ENCODE results near the gene TMEFF1. TPM values are rescaled to one million over a fixed set of nuclear protein-coding genes. Genes with fewer than 3 reads are reported as not detected.

Gene TMEFF1
- total and polyA plus RNA-seq, 2 experiments from 2014 or later: 0.34 to 0.43 TPM

- H3K9me2 ChIP-seq (ENCODE audit: insufficient read depth): no peaks in the 10 kb centered on the region
- no peaks in the 10 kb centered on the region for H3K9me3 ChIP-seq (ENCODE audit: low read depth)
- H2AFZ ChIP-seq: no peak overlapping the region
- H3K27me3 ChIP-seq (replicated peaks; ENCODE audit: insufficient read depth): no peaks in the 10 kb centered on the region
- peaks cover 17% of the 10 kb centered on the region; the same call in 1 of the 2 replicates for H3K4me1 ChIP-seq (ENCODE audit: insufficient read depth)
- H3K4me2 ChIP-seq (ENCODE audit: unreplicated experiment): no peak overlapping the region
- H4K20me1 ChIP-seq (ENCODE audit: insufficient read depth): no peaks in the 10 kb centered on the region; the same call in 1 of the 2 replicates
- no peak overlapping the region for H3K4me3 ChIP-seq
- no peak for DNase-seq
- H3K79me2 ChIP-seq (ENCODE audit: insufficient read depth): peaks cover 100% of the 10 kb centered on the region
- peaks cover 28% of the 10 kb centered on the region for H3F3A ChIP-seq (ENCODE audit: insufficient read depth)
- in situ Hi-C loops (cut with MboI): no loop called here
- H3K9ac ChIP-seq: no peak overlapping the region
- no peak overlapping the region for H3K27ac ChIP-seq
- 94% methylated on average over 19 of the region's 19 CpGs for WGBS, 2 experiments (ENCODE audit: low coverage in 1 of 2, low lambda C conversion rate in 2 of 2, missing lambda C conversion rate in 2 of 2)
- TF ChIP-seq EZH2 (IDR thresholded peaks at IDR 0.05; ENCODE audit: insufficient read depth, poor library complexity, severe bottlenecking) (no peak), EZH2phosphoT487 (IDR thresholded peaks at IDR 0.05; ENCODE audit: insufficient read depth, low read depth) (no peak)
- peaks cover 16% of the 10 kb centered on the region for H3K36me3 ChIP-seq (ENCODE audit: low read depth)
Observed at GRCh38 chr9:100441911-100442361, 31.0 kb upstream of the TMEFF1 start.

DNA sequence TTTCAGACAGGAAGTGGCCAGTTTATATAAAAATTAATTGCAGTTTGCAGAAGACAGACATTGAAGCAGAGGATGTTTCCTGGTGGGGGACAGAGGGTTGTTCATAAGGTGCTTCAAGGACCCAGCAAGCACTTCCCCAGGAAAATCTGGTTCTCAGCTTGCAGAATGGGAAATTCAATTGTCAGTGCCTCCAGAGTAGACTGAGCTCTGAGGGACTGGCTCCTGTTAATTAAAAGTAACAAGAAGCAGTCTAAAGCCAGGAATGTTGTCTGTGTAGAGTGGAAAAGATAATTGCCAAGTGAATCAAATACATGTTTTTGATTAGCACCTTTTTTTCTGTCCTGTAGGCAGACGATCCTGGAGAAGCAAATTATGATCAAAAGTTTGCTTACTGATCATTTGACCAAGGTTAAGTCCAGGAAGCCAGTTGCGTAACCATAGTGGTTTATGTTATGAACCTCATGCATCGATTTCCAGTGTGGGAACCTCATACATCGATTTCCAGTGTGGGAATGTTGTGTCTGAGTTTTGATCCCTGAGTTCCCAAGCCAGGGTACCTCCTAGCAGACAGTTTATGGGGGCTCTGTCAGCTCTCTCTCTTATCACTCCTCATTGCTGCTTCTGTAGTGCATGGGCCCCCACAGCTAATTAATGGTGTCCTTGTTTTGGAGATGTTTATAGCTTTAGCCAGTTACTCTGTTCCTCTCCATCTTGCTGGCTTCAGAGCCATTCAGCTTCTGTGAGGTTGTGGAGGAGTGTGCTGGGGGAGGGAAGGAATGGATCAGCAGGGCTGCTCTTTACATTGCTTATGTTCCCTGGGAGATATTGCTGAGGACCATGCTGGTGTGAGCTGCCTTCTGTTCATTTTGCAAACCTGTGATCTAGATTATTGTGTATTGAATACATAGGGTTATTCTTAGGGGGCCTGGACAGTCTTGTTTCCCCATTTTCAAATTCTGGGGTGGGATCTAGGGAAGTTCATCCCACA lies 28.9 kb upstream of the TMEFF1 start:
- H3K9me3 ChIP-seq (ENCODE audit: low read depth): no peaks in the 10 kb centered on the region
- TF ChIP-seq EZH2phosphoT487 (IDR thresholded peaks at IDR 0.05; ENCODE audit: insufficient read depth, low read depth): no peak
- TF ChIP-seq EZH2 (IDR thresholded peaks at IDR 0.05; ENCODE audit: insufficient read depth, poor library complexity, severe bottlenecking): no peak
- peaks cover 22% of the 10 kb centered on the region for H3K36me3 ChIP-seq (ENCODE audit: low read depth)
- peaks cover 4% of the 10 kb centered on the region; the same call in 1 of the 2 replicates for H4K20me1 ChIP-seq (ENCODE audit: insufficient read depth)
- H3F3A ChIP-seq (ENCODE audit: insufficient read depth): peaks cover 15% of the 10 kb centered on the region
- H3K27ac ChIP-seq: 0 out of 2 replicates have a peak overlapping the region, but pooled peaks have one; percentile 10
- no peaks in the 10 kb centered on the region for H3K27me3 ChIP-seq (replicated peaks; ENCODE audit: insufficient read depth)
- H3K9me2 ChIP-seq (ENCODE audit: insufficient read depth): no peaks in the 10 kb centered on the region
- H3K79me2 ChIP-seq (ENCODE audit: insufficient read depth): peaks cover 100% of the 10 kb centered on the region
- H3K4me2 ChIP-seq (ENCODE audit: unreplicated experiment): no peak overlapping the region
- H3K9ac ChIP-seq: no peak overlapping the region
- 71% methylated on average over 4 of the region's 4 CpGs for WGBS, 2 experiments (ENCODE audit: low coverage in 1 of 2, low lambda C conversion rate in 2 of 2, missing lambda C conversion rate in 2 of 2)
- H3K4me1 ChIP-seq (ENCODE audit: insufficient read depth): peaks cover 11% of the 10 kb centered on the region; the same call in 1 of the 2 replicates
- no peak overlapping the region for H2AFZ ChIP-seq
- H3K4me3 ChIP-seq: no peak overlapping the region
- peak; percentile 33 for DNase-seq
- in situ Hi-C loops (cut with MboI): no loop called here

DNA sequence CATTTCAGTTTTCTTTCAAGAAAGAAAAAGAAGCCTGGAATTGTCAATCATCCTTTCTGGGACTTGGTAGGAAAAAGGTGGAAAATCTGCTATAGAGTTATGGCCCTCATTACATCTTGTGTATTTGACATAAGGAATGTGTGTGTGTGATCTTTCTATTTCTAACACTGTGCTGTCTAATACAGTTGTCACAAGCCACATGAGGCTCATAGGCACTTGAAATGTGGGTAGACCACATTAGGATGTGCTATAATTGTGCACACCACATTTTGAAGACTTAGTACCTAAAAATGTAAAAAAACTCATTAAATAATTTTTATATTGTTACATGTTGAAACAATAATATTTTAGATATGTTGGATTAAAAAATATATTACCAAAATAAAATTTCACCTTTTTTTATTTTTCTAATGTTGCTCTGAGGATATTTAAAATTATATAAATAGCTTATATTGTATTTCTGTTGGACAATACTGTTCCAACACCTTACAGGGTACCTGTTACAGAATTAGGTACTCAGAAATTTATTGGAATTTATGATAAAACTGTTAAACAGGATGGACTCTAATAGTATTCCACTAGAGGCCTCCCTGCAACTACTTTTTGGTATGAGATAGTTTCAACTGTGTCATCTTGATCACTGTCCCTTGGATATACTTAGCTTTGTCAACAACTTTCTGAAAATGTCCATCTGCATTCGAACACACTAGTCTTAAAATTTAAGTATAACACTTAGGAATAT lies 27.6 kb upstream of the TMEFF1 start:
- H3K9me3 ChIP-seq (ENCODE audit: low read depth): no peaks in the 10 kb centered on the region
- H3K4me3 ChIP-seq: no peak overlapping the region
- peaks cover 8% of the 10 kb centered on the region for H3F3A ChIP-seq (ENCODE audit: insufficient read depth)
- H3K4me2 ChIP-seq (ENCODE audit: unreplicated experiment): no peak overlapping the region
- H2AFZ ChIP-seq: no peak overlapping the region
- peaks cover 4% of the 10 kb centered on the region; the same call in 1 of the 2 replicates for H4K20me1 ChIP-seq (ENCODE audit: insufficient read depth)
- no peaks in the 10 kb centered on the region for H3K27me3 ChIP-seq (replicated peaks; ENCODE audit: insufficient read depth)
- H3K36me3 ChIP-seq (ENCODE audit: low read depth): peaks cover 23% of the 10 kb centered on the region
- TF ChIP-seq EZH2phosphoT487 (IDR thresholded peaks at IDR 0.05; ENCODE audit: insufficient read depth, low read depth) (no peak), EZH2 (IDR thresholded peaks at IDR 0.05; ENCODE audit: insufficient read depth, poor library complexity, severe bottlenecking) (no peak)
- no peak overlapping the region for H3K9ac ChIP-seq
- H3K79me2 ChIP-seq (ENCODE audit: insufficient read depth): peaks cover 100% of the 10 kb centered on the region
- no peak overlapping the region for H3K27ac ChIP-seq
- in situ Hi-C loops (cut with MboI): no loop called here
- DNase-seq: no peak
- no peaks in the 10 kb centered on the region for H3K9me2 ChIP-seq (ENCODE audit: insufficient read depth)
- H3K4me1 ChIP-seq (ENCODE audit: insufficient read depth): peaks cover 8% of the 10 kb centered on the region; the same call in 1 of the 2 replicates
- 98 to 100% methylated on average over 1 of the region's 1 CpG for WGBS, 2 experiments (ENCODE audit: low coverage in 1 of 2, low lambda C conversion rate in 2 of 2, missing lambda C conversion rate in 2 of 2)

DNA sequence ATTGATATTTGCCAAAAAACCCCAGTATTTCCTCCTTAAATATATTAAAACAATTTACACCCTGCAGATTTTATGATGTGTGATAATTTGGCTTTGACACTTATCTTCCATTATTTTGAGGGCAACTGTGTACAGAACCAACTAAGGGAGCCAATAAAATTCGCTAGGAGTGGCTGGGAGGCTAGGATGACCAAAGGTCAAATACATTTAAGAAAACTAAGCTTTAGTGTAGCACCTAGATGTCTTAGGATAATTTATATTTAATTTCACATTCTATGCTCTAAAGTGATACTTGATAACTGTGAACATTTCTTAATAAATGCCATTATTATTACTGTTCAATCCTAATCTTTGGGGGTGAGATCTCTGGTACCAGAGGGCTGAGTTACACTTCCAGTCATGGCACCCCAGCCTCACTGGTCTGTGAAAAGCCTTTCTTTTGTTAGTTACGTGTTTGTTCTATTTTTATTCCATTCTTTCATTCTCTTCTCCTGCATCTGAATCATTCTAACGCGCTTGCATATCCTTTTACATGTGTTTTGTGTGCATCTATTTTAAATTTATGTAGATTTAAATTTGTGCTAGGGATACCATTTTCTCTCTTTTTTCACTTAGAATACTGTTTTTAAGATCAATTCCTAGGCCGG lies 26.9 kb upstream of the TMEFF1 start:
- Histone ChIP-seq H3K36me3 (ENCODE audit: low read depth) (peaks cover 30% of the 10 kb centered on the region), H3K4me1 (ENCODE audit: insufficient read depth) (0 out of 2 replicates have a peak, but pooled peaks cover 6% of the 10 kb centered on the region), H3K4me3 (no peak overlapping the region), H3K9ac (no peak overlapping the region), H3K9me3 (ENCODE audit: low read depth) (no peaks in the 10 kb centered on the region), H3K79me2 (ENCODE audit: insufficient read depth) (peaks cover 100% of the 10 kb centered on the region), H3K27ac (no peak overlapping the region), H2AFZ (no peak overlapping the region), H3K27me3 (replicated peaks; ENCODE audit: insufficient read depth) (no peaks in the 10 kb centered on the region), H4K20me1 (ENCODE audit: insufficient read depth) (peaks cover 4% of the 10 kb centered on the region; the same call in 1 of the 2 replicates), H3K4me2 (ENCODE audit: unreplicated experiment) (no peak overlapping the region), H3K9me2 (ENCODE audit: insufficient read depth) (no peaks in the 10 kb centered on the region), H3F3A (ENCODE audit: insufficient read depth) (peaks cover 7% of the 10 kb centered on the region; the same call in 1 of the 2 replicates)
- DNase-seq: no peak
- WGBS, 2 experiments (ENCODE audit: low coverage in 1 of 2, low lambda C conversion rate in 2 of 2, missing lambda C conversion rate in 2 of 2): 98 to 99% methylated on average over 5 of the region's 5 CpGs
- in situ Hi-C loops (cut with MboI): no loop called here
- no peak for TF ChIP-seq EZH2 (IDR thresholded peaks at IDR 0.05; ENCODE audit: insufficient read depth, poor library complexity, severe bottlenecking)
- TF ChIP-seq EZH2phosphoT487 (IDR thresholded peaks at IDR 0.05; ENCODE audit: insufficient read depth, low read depth): no peak

All from GM23248 (cell line).